PC-9 (cell line): ENCODE results near the gene AMOT. TPM values are rescaled to one million over a fixed set of nuclear protein-coding genes. Genes with fewer than 3 reads are reported as not detected.

Source experiments
- BruUV-seq: library from RNA; stranded (reverse); fragments of 400-500 nt; replicated peaks from 2 replicates; lab custom pipeline; 2021; lab: Mats Ljungman, UMichigan
- CTCF ChIA-PET: fragments of 300-600 bp; sonication (Branson Sonifier 250); formaldehyde crosslinking; loops from one replicate; lab custom pipeline; 2022; ENCODE audit warnings: antibody characterized with exemption; lab: Charles Lee
- POLR2A ChIA-PET: fragments of 300-600 bp; sonication (Branson Sonifier 250); formaldehyde crosslinking; loops from one replicate; lab custom pipeline; 2022; ENCODE audit warnings: antibody characterized with exemption; ENCODE audit not compliant: unreplicated experiment; lab: Charles Lee
- DNase-seq, 2 experiments: peaks; one replicate each; pipeline versions ENCODE4 v3.0.0 to v3.0.0-alpha.2; 2015 to 2022; ENCODE audit warnings: mixed read lengths in 1 of 2
- H2AFZ ChIP-seq: fragments of 200-600 bp; sonication (generic); 2 replicates; pipeline ENCODE4 v1.8.1; 2017; ENCODE audit warnings: antibody characterized with exemption
- H3F3A ChIP-seq: fragments of 200-600 bp; sonication (generic); 2 replicates; pipeline ENCODE4 v1.8.1; 2017; ENCODE audit warnings: antibody characterized with exemption, mild to moderate bottlenecking, low read depth; ENCODE audit not compliant: insufficient read depth
- H3K27ac ChIP-seq: fragments of 200-600 bp; sonication (generic); 2 replicates; pipeline ENCODE4 v1.6.1; 2016; ENCODE audit warnings: mixed run types
- H3K27me3 ChIP-seq: fragments of 200-600 bp; sonication (generic); 2 replicates; pipeline ENCODE4 v1.6.1; 2016; ENCODE audit warnings: low read depth, mixed run types; ENCODE audit not compliant: insufficient read depth
- H3K36me3 ChIP-seq: fragments of 200-600 bp; sonication (generic); 2 replicates; pipeline ENCODE4 v1.6.1; 2016; ENCODE audit warnings: low read depth, mixed run types
- H3K4me1 ChIP-seq: fragments of 200-600 bp; sonication (generic); replicated peaks from 2 replicates; pipeline ENCODE4 v1.6.1; 2016; ENCODE audit warnings: mixed run types; ENCODE audit not compliant: insufficient read depth
- H3K4me2 ChIP-seq: fragments of 200-600 bp; sonication (generic); 2 replicates; pipeline ENCODE4 v1.6.1; 2017; ENCODE audit warnings: mixed run types
- H3K4me3 ChIP-seq: fragments of 200-600 bp; sonication (generic); 2 replicates; pipeline ENCODE4 v1.6.1; 2016; ENCODE audit warnings: mixed run types
- H3K79me2 ChIP-seq: fragments of 200-600 bp; sonication (generic); 2 replicates; pipeline ENCODE4 v1.6.1; 2017; ENCODE audit warnings: low read depth, mixed run types
- H3K9me2 ChIP-seq: fragments of 200-600 bp; sonication (generic); 2 replicates; pipeline ENCODE4 v1.8.1; 2017; ENCODE audit warnings: mild to moderate bottlenecking; ENCODE audit not compliant: insufficient read depth
- H3K9me3 ChIP-seq: fragments of 200-600 bp; sonication (generic); 2 replicates; pipeline ENCODE4 v1.8.1; 2016; ENCODE audit warnings: low read depth; ENCODE audit not compliant: insufficient read depth
- H4K20me1 ChIP-seq: fragments of 200-600 bp; sonication (generic); 2 replicates; pipeline ENCODE4 v1.8.1; 2017; ENCODE audit not compliant: insufficient read depth
- EZH2 ChIP-seq: fragments of 200-600 bp; sonication (generic); IDR thresholded peaks from 2 replicates; pipeline ENCODE4 v1.8.0; 2017; ENCODE audit warnings: antibody characterized with exemption, low read depth
- intact Hi-C: fragments of 100-400 bp; cut with micrococcal nuclease; formaldehyde crosslinking; loops from one replicate; pipeline ENCODE4 v1.10.0; 2022; ENCODE audit not compliant: unreplicated experiment
- total RNA-seq: library from RNA; stranded (reverse); gene quantifications from 2 replicates; pipeline ENCODE4 v1.2.3, GENCODE V29; 2021
- TF ChIP-seq, protein P1 (sequence below): fragments of 200-600 bp; sonication (generic); conservative IDR thresholded peaks from 2 replicates; pipeline ENCODE4 v1.6.1; 2017; ENCODE audit warnings: mixed run types, antibody characterized with exemption, mild to moderate bottlenecking, moderate library complexity

AMOT gene
- total RNA-seq, 1 experiment from 2014 or later = 88.0 TPM

DNA sequence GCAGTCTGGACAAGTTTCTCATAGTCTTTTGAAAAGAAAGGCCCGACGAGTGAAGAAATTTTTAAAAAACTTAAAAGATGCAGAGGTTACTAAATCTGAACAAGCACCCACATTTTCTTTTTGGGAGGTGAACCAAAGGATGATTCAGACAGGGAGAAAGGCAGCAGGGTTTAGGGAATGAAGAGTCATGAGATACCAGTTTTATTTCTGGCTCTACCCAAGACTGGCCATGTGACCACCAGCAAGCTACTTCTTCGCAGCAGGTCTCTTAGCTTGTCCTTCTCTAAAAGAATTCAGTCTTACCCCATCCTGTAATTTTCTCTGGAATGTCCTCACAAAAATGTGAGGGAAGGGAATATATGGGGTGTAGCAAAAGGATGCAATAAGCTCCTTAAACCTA lies 37.6 kb downstream of the AMOT start:
- CTCF ChIA-PET = interaction anchor here (0.6 kb wide), 1 partner anchor 662 kb away, joined by 3 read pairs; no protein-coding TSS in a partner anchor

GRCh38 chrX:112802541-112802940 lies 38.1 kb downstream of the AMOT start:
- no peak for DNase-seq
- no peaks in the 10 kb centered on the region for H3K9me3 ChIP-seq
- intact Hi-C loops = no loop called here
- H2AFZ ChIP-seq = no peak overlapping the region
- no peaks in the 10 kb centered on the region for H4K20me1 ChIP-seq
- H3K27ac ChIP-seq = no peak overlapping the region
- H3K9me2 ChIP-seq = no peaks in the 10 kb centered on the region; the same call in 1 of the 2 replicates
- no peaks in the 10 kb centered on the region for H3F3A ChIP-seq
- H3K4me2 ChIP-seq = no peak overlapping the region
- no TSS peak for BruUV-seq
- ChIA-PET CTCF (interaction anchor here (0.6 kb wide), 1 partner anchor 661 kb away, joined by 3 read pairs; no protein-coding TSS in a partner anchor), POLR2A (no interaction called here)
- H3K79me2 ChIP-seq = no peaks in the 10 kb centered on the region
- H3K4me3 ChIP-seq = no peak overlapping the region
- TF ChIP-seq, protein P1, sequence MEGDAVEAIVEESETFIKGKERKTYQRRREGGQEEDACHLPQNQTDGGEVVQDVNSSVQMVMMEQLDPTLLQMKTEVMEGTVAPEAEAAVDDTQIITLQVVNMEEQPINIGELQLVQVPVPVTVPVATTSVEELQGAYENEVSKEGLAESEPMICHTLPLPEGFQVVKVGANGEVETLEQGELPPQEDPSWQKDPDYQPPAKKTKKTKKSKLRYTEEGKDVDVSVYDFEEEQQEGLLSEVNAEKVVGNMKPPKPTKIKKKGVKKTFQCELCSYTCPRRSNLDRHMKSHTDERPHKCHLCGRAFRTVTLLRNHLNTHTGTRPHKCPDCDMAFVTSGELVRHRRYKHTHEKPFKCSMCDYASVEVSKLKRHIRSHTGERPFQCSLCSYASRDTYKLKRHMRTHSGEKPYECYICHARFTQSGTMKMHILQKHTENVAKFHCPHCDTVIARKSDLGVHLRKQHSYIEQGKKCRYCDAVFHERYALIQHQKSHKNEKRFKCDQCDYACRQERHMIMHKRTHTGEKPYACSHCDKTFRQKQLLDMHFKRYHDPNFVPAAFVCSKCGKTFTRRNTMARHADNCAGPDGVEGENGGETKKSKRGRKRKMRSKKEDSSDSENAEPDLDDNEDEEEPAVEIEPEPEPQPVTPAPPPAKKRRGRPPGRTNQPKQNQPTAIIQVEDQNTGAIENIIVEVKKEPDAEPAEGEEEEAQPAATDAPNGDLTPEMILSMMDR = no peak
- TF ChIP-seq EZH2 = no peak
- H3K36me3 ChIP-seq = no peaks in the 10 kb centered on the region
- H3K4me1 ChIP-seq = 0 out of 2 replicates have a peak, but pooled peaks cover 4% of the 10 kb centered on the region
- no peaks in the 10 kb centered on the region for H3K27me3 ChIP-seq

More for the DNA sequence above, 37.6 kb downstream of the AMOT start:
- no peaks in the 10 kb centered on the region for H4K20me1 ChIP-seq
- no peaks in the 10 kb centered on the region for H3K79me2 ChIP-seq
- H3K9me2 ChIP-seq = no peaks in the 10 kb centered on the region; the same call in 1 of the 2 replicates
- no peak for DNase-seq
- TF ChIP-seq EZH2 = no peak
- TF ChIP-seq, protein P1 = no peak
- no peak overlapping the region for H3K4me3 ChIP-seq
- H3K27me3 ChIP-seq = no peaks in the 10 kb centered on the region
- POLR2A ChIA-PET = interaction anchor here (0.6 kb wide), 1 partner anchor 73 kb away, joined by 13 read pairs; no protein-coding TSS in a partner anchor
- no peaks in the 10 kb centered on the region for H3K36me3 ChIP-seq
- H3K4me1 ChIP-seq = 0 out of 2 replicates have a peak, but pooled peaks cover 4% of the 10 kb centered on the region
- no peak overlapping the region for H3K27ac ChIP-seq
- intact Hi-C loops = no loop called here
- no TSS peak for BruUV-seq
- no peaks in the 10 kb centered on the region for H3F3A ChIP-seq
- no peaks in the 10 kb centered on the region for H3K9me3 ChIP-seq
- H2AFZ ChIP-seq = no peak overlapping the region
- no peak overlapping the region for H3K4me2 ChIP-seq

GRCh38 chrX:112800971-112801775 lies 39.5 kb downstream of the AMOT start:
- intact Hi-C loops = no loop called here
- ChIA-PET CTCF (no interaction called here), POLR2A (interaction anchor here (0.6 kb wide), 1 partner anchor 100 kb away, joined by 3 read pairs; no protein-coding TSS in a partner anchor)
- no peak overlapping the region for H3K4me2 ChIP-seq
- no peaks in the 10 kb centered on the region; the same call in 1 of the 2 replicates for H3K9me2 ChIP-seq
- BruUV-seq = no TSS peak
- no peak overlapping the region for H2AFZ ChIP-seq
- H3K27me3 ChIP-seq = no peaks in the 10 kb centered on the region
- H3F3A ChIP-seq = no peaks in the 10 kb centered on the region
- H3K9me3 ChIP-seq = no peaks in the 10 kb centered on the region
- H4K20me1 ChIP-seq = no peaks in the 10 kb centered on the region
- no peak overlapping the region for H3K27ac ChIP-seq
- no peak for TF ChIP-seq EZH2
- TF ChIP-seq, protein P1 = no peak
- H3K36me3 ChIP-seq = no peaks in the 10 kb centered on the region
- 0 out of 2 replicates have a peak, but pooled peaks cover 4% of the 10 kb centered on the region for H3K4me1 ChIP-seq
- no peak overlapping the region for H3K4me3 ChIP-seq
- no peaks in the 10 kb centered on the region for H3K79me2 ChIP-seq
- DNase-seq = no peak
